Common myeloid progenitor, CD34-positive (primary cell): ENCODE data around the gene LYRM4.

ENCODE experiments used
- CTCF ChIA-PET: fragments of 350-600 bp; sonication (Branson Sonifier 250); formaldehyde crosslinking; loops from one replicate; lab custom pipeline; 2021; ENCODE audit warnings: antibody characterized with exemption; lab: Charles Lee
- POLR2A ChIA-PET: fragments of 350-600 bp; sonication (Branson Sonifier 250); formaldehyde crosslinking; loops from one replicate; lab custom pipeline; 2021; ENCODE audit warnings: antibody characterized with exemption; lab: Charles Lee
- DNase-seq, 3 donors: peaks; one replicate each; pipeline versions ENCODE4 v3.0.0 to v3.0.0-alpha.2; 2013
- H3K27ac ChIP-seq, 2 experiments: 1 replicate in 1 of 2; 2 replicates in 1 of 2; pipeline ENCODE4 v1.7.0; 2013; ENCODE audit warnings: inconsistent platforms in 2 of 2, low read length in 2 of 2, mild to moderate bottlenecking in 2 of 2, low read depth in 1 of 2, moderate library complexity in 1 of 2; ENCODE audit not compliant: severe bottlenecking in 2 of 2, insufficient read depth in 1 of 2, poor library complexity in 1 of 2
- H3K27me3 ChIP-seq, 5 experiments: replicated peaks in 2 of 5; 1 replicate in 3 of 5; 2 replicates in 2 of 5; pipeline versions ENCODE4 v1.6.1 to v1.7.0; 2013; ENCODE audit warnings: low read length in 4 of 5, mild to moderate bottlenecking in 2 of 5, moderate library complexity in 2 of 5, inconsistent platforms in 1 of 5; ENCODE audit not compliant: insufficient read depth in 5 of 5, control insufficient read depth in 4 of 5
- H3K36me3 ChIP-seq, 4 experiments: 1 replicate in 2 of 4; 2 replicates in 2 of 4; pipeline versions ENCODE4 v1.6.1 to v1.7.0; 2013; ENCODE audit warnings: low read length in 3 of 4, control low read depth in 1 of 4, mild to moderate bottlenecking in 1 of 4; ENCODE audit not compliant: control insufficient read depth in 4 of 4, insufficient read depth in 4 of 4
- H3K4me1 ChIP-seq, 4 experiments: 1 replicate in 3 of 4; 2 replicates in 1 of 4; pipeline versions ENCODE4 v1.6.1 to v1.7.1; 2013; ENCODE audit warnings: low read length in 3 of 4, mild to moderate bottlenecking in 3 of 4, control low read depth in 1 of 4, inconsistent platforms in 1 of 4, moderate library complexity in 1 of 4; ENCODE audit not compliant: control insufficient read depth in 4 of 4, insufficient read depth in 4 of 4; ENCODE audit errors: control extremely low read depth in 1 of 4
- H3K4me3 ChIP-seq, 7 experiments: 1 replicate in 4 of 7; 2 replicates in 3 of 7; pipeline versions ENCODE4 v1.5.1 to v1.7.0; 2013; ENCODE audit warnings: mild to moderate bottlenecking in 7 of 7, low read length in 6 of 7, moderate library complexity in 6 of 7, inconsistent platforms in 2 of 7, low read depth in 2 of 7, control low read depth in 1 of 7; ENCODE audit not compliant: insufficient read depth in 4 of 7, control insufficient read depth in 1 of 7; ENCODE audit errors: extremely low read depth in 1 of 7
- H3K9me3 ChIP-seq, 5 experiments: 1 replicate in 4 of 5; 2 replicates in 1 of 5; pipeline versions ENCODE4 v1.6.1 to v1.7.1; 2013; ENCODE audit warnings: low read length in 4 of 5, mild to moderate bottlenecking in 2 of 5, inconsistent platforms in 1 of 5, low read depth in 1 of 5, moderate library complexity in 1 of 5; ENCODE audit not compliant: control insufficient read depth in 4 of 5, insufficient read depth in 2 of 5; ENCODE audit errors: control extremely low read depth in 1 of 5
- WGBS: methylation state at CpG from one replicate; pipeline ENCODE4 v1.1.5; 2013; ENCODE audit not compliant: insufficient coverage; 5-methylcytosine and 5-hydroxymethylcytosine counted together

The LYRM4 gene

DNA sequence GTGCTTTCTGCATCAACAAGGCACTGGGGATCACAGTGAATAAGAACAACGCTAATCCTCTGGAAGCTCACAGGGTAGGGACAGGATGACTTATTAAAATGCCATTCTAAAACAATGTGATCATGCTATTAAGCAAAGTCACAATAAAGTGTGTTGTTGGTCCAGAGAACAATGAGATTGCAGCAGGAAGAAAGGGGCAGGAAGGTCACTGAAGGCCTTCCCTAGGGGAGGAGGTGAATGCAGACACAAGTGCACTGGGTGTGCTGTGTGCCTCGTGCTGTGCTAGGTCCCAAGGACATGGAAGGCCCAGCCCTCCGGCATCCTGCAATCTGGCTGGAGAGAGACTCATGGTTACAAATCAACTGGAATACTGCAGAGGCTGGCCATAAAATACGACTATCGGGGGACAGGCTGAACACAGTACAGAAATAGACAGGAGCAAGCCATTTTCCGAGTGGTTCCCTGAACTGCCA, 55.7 kb downstream of the LYRM4 start:
- peaks cover 0 to 20% (median 8%) of the 10 kb centered on the region in 4 experiments for H3K4me1 ChIP-seq
- peaks cover 0 to 5% (median 1%) of the 10 kb centered on the region in 4 experiments for H3K36me3 ChIP-seq
- ChIA-PET CTCF (interaction anchor here (2.4 to 2.6 kb wide), 2 partner anchors 9 to 61 kb away, joined by 11 to 14 read pairs; no protein-coding TSS in a partner anchor), POLR2A (no interaction called here)
- 100% methylated on average over 3 of the region's 6 CpGs for WGBS
- H3K27ac ChIP-seq = no peak overlapping the region
- H3K4me3 ChIP-seq = no peak overlapping the region
- no peaks in the 10 kb centered on the region for H3K9me3 ChIP-seq
- no peak for DNase-seq
- no peaks in the 10 kb centered on the region for H3K27me3 ChIP-seq

DNA sequence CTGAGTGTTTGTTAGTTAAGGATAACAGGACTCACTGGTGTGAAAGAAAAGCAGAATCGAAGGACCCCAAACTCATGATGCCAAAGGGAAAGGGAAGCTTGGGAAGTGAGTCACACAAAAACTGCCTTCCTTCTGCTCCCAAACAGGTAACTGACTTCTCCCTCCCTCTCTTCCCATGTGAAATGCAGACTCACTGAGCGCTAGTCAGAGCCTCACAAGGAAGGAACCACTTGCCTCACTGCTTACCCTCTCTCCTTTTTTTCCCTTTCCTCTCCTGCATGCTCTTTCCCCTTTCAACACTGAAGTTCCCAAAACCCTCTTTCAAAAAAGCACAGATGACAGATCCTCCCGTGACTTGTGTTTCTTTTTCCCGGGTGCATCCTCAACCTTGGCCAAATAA, 56.4 kb downstream of the LYRM4 start:
- Histone ChIP-seq H3K4me1 (peaks cover 0 to 20% (median 8%) of the 10 kb centered on the region in 4 experiments), H3K36me3 (peaks cover 0 to 5% (median 1%) of the 10 kb centered on the region in 4 experiments), H3K27me3 (no peaks in the 10 kb centered on the region), H3K9me3 (no peaks in the 10 kb centered on the region), H3K4me3 (no peak overlapping the region), H3K27ac (no peak overlapping the region)
- CTCF ChIA-PET = interaction anchor here (2.4 kb wide), 1 partner anchor 10 kb away, joined by 11 read pairs; no protein-coding TSS in a partner anchor
- WGBS = 84% methylated on average over 3 of the region's 4 CpGs
- no peak for DNase-seq
- POLR2A ChIA-PET = no interaction called here

DNA sequence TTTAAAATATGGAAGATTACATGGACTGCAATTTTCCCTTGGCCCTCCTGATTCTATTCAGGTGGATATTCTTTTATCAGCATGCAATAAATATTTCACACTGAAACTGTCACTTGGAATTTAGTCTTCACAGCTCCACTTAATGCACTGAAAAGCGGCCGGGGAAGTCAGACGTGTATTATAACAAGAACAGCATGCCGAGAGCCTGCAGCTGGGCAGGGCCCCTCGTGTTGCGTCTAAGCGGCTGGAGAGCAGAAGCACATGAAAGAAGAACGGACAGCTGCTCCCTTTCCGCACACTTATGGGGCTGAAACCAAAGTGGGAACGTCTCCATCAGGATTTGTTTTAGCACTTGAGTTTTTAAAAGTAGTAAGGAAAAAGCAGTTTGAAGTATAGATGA, 57.2 kb downstream of the LYRM4 start:
- Histone ChIP-seq H3K4me1 (peaks cover 0 to 20% (median 8%) of the 10 kb centered on the region in 4 experiments), H3K27ac (no peak overlapping the region), H3K4me3 (no peak overlapping the region), H3K9me3 (no peaks in the 10 kb centered on the region), H3K27me3 (no peaks in the 10 kb centered on the region), H3K36me3 (peaks cover 0 to 5% (median 1%) of the 10 kb centered on the region in 4 experiments)
- ChIA-PET CTCF (interaction anchor here (1.1 kb wide), 1 partner anchor 13 kb away, joined by 3 read pairs; no protein-coding TSS in a partner anchor), POLR2A (no interaction called here)
- no peak for DNase-seq
- 80% methylated on average over 6 of the region's 10 CpGs for WGBS

DNA sequence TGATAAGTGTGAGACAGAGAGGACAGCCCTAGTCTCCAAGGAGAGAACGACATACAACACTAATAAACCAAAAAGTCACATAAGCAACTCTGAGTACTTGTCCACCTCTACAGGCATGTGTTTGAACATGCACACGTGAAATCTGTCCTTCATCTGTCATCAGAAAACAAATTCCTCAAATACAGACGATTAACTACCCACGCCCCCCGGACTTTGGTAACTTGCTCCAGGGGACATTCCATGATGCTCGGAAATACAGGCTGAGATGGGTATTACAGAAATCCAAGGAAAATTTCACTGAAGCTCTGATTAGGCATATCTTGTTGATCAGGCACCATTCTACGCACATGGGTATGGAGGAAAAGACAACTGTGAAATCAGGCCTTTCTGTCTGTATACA, 57.8 kb downstream of the LYRM4 start:
- no peak overlapping the region for H3K4me3 ChIP-seq
- 100% methylated on average over 6 of the region's 7 CpGs for WGBS
- CTCF ChIA-PET = interaction anchor here (1.1 kb wide), 1 partner anchor 12 kb away, joined by 3 read pairs; no protein-coding TSS in a partner anchor
- peaks cover 0 to 20% (median 8%) of the 10 kb centered on the region in 4 experiments for H3K4me1 ChIP-seq
- DNase-seq = no peak
- no peak overlapping the region for H3K27ac ChIP-seq
- H3K36me3 ChIP-seq = peaks cover 0 to 5% (median 1%) of the 10 kb centered on the region in 4 experiments
- H3K9me3 ChIP-seq = no peaks in the 10 kb centered on the region
- POLR2A ChIA-PET = no interaction called here
- no peaks in the 10 kb centered on the region for H3K27me3 ChIP-seq

DNA sequence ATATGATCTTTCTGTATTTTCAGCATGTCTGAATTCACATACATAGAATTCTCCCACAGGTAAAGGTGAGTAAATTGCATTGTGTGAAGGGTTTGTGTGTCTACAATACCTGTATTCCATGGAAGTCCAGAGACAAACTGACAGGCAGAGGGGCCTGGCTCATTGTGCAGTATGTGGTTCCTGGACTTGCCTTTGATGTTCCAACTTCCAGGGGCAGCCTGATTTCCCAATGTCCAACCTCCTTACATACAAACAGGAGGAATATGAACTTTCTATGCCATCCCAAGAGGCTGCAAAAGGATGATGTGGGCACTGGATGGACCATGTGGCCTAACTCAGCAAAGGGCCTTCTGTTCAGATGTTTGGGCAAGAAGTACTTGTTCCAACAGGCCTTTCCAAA, 58.5 kb downstream of the LYRM4 start:
- no peak overlapping the region for H3K4me3 ChIP-seq
- CTCF ChIA-PET = no interaction called here
- DNase-seq = no peak
- H3K36me3 ChIP-seq = peaks cover 0 to 5% (median 1%) of the 10 kb centered on the region in 4 experiments
- POLR2A ChIA-PET = no interaction called here
- H3K27ac ChIP-seq = no peak overlapping the region
- H3K9me3 ChIP-seq = no peaks in the 10 kb centered on the region
- H3K4me1 ChIP-seq = peaks cover 0 to 20% (median 8%) of the 10 kb centered on the region in 4 experiments
- no peaks in the 10 kb centered on the region for H3K27me3 ChIP-seq

DNA sequence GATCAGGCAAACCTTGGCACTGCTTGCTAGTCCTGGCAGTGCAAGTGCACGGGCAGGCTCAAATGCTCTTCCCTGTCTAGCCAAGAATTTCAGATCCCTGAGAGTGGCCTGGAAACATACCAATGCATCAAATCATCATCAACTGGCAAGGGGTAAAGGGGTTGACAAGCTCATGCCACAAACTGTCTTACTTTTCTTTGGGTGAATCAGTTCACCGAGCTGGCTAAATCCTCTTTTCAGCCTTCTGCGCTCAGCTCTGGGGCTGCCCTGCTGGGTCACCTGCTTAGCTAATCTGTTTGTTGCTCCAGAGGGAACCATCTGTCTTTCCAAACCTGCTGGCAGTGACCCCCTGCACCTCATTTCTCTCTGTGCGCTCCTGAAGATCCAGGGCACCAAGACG, 59.5 kb downstream of the LYRM4 start:
- H3K4me1 ChIP-seq = peaks cover 0 to 20% (median 8%) of the 10 kb centered on the region in 4 experiments
- no peaks in the 10 kb centered on the region for H3K27me3 ChIP-seq
- H3K36me3 ChIP-seq = peaks cover 0 to 5% (median 2%) of the 10 kb centered on the region in 4 experiments
- no peak for DNase-seq
- H3K4me3 ChIP-seq = no peak overlapping the region
- no peaks in the 10 kb centered on the region for H3K9me3 ChIP-seq
- no peak overlapping the region for H3K27ac ChIP-seq
- 99% methylated on average over 5 of the region's 5 CpGs for WGBS
- CTCF ChIA-PET = interaction anchor here (1.2 kb wide), 1 partner anchor 21 kb away, joined by 4 read pairs; no protein-coding TSS in a partner anchor
- POLR2A ChIA-PET = no interaction called here

DNA sequence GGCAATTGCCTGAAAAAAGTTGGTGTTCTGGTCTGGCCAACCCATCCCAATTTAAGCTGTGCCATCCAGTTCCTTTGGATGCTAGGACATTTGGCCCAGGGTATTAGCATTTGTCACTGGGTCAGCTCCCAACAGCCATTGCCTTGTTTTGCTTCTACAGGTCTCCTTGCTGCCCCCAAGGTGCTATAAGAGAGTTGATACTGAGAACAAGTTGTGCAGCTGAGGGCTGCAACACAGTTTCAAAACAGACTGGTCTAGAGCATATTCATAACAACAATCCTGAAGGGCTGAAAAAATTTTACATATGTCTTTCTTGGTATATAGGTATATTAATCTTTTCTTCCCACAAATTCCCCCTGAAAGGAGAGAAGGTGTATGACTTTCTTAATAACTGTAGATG, 61.0 kb downstream of the LYRM4 start:
- H3K4me1 ChIP-seq = peaks cover 0 to 6% (median 0%) of the 10 kb centered on the region in 4 experiments
- no peaks in the 10 kb centered on the region for H3K9me3 ChIP-seq
- no peak overlapping the region for H3K4me3 ChIP-seq
- no peaks in the 10 kb centered on the region for H3K27me3 ChIP-seq
- DNase-seq = no peak
- H3K27ac ChIP-seq = no peak overlapping the region
- peaks cover 0 to 6% (median 4%) of the 10 kb centered on the region in 4 experiments for H3K36me3 ChIP-seq
- ChIA-PET CTCF (interaction anchor here (1.8 kb wide), 1 partner anchor 14 kb away, joined by 3 read pairs; no protein-coding TSS in a partner anchor), POLR2A (no interaction called here)
